Iris pigment epithelial cell (primary cell): ENCODE measurements around the gene CIAO2A.
"Not testable (repeated sequence)": the region's sequence is repeated elsewhere in the genome, so short reads cannot be mapped to it uniquely, and the experiment has no call there.

Source experiments
- DNase-seq: peaks from one replicate; pipeline ENCODE4 v3.0.0-alpha.2; 2011; ENCODE audit warnings: low read depth

The CIAO2A gene

DNA sequence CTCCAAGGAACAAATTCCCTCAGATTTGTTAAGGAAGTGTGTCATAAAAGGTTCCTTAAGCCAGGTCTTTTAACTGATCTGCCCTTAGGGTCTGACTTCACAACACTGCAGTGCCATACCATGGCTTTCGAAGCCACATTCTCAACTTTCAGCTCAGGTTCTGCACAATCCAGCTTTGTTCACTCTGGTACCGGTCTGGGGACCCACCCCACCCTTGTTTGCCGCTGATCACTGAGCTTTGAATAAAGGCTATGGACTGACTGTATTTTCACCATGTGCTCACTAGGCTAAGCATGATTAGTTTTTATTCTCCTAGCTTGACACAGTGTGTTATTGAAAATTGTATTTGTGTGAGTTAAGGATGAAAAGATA lies 18.0 kb upstream of the CIAO2A start:
- no peak for DNase-seq

GRCh38 chr15:64110950-64111678 lies 17.5 kb upstream of the CIAO2A start:
- DNase-seq, result no peak

- DNase-seq, result not testable (repeated sequence)
These were observed 16.6 kb upstream of the CIAO2A start for GRCh38 chr15:64110108-64110701.

DNA sequence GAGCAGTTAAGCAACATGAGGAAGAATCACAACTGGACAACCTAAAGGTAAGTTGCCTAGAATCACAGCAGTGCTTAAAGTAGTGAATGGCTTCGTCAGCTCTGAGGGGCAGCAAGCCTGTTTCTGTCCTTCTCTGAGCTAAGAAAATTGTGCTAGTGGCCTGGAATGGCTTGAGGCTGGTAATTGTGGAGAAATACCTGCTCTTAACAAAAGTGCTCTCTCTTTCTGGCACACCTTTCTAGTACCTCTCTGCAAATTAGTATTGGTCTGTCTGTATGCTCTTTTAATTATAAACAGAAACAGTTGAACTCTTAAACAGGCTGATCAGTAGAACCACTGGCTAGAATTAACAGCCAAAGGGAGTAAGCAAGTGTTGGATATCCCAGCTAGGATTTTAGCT lies 13.7 kb upstream of the CIAO2A start:
- no peak for DNase-seq

DNA sequence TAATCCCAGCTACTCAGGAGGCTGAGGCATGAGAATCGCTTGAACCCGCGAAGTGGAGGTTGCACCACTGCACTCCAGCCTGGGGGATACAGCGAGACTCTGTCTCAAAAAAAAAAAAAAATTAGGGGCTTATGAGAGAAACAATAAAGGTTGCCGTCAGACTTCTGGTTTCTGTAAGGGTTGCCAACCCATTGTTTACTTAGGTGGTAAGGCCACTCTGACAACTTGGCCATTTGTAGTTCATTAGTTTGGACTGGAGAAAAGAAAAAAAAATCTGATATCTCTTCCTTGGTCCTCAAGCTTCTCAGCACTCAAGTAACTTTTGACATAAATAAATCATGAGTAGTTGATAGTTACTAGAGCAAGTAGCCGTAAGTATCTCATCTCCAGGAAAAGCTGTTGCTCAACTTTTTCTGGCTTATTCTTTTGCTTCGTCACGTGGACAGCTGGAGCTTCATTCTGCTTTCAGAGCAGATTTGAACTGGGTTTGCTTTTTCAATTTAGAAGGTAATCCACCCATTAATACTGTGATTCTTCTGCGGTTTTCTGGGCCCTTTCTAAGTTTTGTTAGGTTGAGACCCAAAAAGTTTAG lies 11.6 kb upstream of the CIAO2A start:
- DNase-seq, result peak; percentile 91

GRCh38 chr15:64102497-64102896 lies 8.9 kb upstream of the CIAO2A start:
- no peak for DNase-seq

DNA sequence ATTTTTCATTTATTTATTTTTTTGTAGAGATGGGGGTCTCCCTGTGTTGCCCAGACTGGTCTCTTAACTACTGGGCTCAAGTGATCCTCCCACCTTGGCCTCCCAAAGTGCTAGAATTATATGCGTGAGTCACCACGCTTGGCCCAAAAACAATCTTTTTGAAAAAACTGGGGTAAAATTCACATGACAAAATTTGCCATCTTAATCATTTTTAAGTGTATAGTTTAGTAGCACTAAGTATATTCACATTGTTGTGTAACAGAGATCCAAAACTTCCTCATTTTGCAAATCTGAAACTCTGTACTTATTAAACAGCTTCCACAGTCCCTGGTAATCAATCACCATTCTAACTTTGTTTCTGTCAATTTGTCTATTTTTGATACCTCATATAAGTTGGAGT lies 7.3 kb upstream of the CIAO2A start:
- DNase-seq, result no peak

DNA sequence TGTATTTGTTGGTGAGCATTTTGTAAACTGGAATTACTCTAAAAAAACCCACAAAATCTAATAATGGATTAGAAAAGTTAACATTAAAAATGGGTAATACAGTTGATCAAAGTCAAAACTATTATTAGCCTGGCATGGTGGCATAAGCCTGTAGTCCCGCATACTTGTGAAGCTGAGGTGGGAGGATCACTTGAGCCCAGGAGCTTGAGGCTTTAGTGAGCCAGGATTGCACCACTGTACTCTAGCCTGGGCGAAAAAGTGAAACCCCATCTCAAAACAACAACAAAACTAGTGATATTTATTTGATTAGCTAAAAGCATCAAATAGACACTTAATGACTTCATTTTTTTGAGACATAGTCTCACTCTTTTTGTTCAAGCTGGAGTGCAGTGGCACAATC lies 5.7 kb upstream of the CIAO2A start:
- no peak for DNase-seq

- DNase-seq, result peak; percentile 65
These were observed 3.2 kb upstream of the CIAO2A start for GRCh38 chr15:64096668-64097384.

DNA sequence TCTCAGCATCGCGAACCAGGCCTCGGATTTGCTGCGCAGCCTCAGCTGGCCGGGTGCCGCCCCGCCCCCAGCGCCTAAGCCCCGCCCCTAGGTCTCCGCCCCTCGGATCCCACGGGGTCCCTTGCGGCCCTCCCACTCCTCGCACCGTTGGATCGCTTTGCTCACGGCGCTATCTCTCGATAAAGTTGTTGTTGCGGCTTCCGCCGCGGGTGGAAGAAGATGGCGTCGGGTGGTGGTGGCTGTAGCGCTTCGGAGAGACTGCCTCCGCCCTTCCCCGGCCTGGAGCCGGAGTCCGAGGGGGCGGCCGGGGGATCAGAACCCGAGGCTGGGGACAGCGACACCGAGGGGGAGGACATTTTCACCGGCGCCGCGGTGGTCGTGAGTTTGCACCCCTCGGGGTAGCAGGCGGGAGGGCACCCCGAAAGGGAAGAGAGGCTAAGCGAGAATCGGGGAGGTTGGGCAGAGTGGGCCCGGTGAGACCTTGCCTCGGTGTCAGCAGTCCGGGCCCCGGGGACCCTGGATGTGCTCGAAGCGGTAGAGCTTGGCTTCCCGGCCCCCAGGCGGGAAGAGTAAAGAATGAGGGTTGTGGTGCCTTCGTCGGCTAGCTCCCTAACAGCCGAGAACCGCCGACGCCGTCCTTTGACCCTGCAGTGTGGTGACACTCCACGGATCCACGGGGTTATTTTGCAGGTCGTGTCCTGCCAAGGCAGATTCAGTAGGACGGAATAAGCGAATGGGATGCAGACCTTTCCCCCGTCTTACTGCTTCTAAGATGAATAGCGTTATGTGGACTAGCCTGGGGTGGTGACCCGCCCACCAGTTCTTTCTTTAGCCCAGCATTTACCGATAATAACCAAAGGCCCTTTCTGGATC lies 2.4 kb upstream of the CIAO2A start, which contains the start of gene SNX1:
Gene SNX1, plus strand, starts transcription at position 188 of the 873 bp plus-strand sequence. Its CDS starts 32 bp downstream, at position 220.
- DNase-seq, result peak; percentile 96

GRCh38 chr15:64095431-64095794 lies 1.8 kb upstream of the CIAO2A start:
- no peak for DNase-seq

DNA sequence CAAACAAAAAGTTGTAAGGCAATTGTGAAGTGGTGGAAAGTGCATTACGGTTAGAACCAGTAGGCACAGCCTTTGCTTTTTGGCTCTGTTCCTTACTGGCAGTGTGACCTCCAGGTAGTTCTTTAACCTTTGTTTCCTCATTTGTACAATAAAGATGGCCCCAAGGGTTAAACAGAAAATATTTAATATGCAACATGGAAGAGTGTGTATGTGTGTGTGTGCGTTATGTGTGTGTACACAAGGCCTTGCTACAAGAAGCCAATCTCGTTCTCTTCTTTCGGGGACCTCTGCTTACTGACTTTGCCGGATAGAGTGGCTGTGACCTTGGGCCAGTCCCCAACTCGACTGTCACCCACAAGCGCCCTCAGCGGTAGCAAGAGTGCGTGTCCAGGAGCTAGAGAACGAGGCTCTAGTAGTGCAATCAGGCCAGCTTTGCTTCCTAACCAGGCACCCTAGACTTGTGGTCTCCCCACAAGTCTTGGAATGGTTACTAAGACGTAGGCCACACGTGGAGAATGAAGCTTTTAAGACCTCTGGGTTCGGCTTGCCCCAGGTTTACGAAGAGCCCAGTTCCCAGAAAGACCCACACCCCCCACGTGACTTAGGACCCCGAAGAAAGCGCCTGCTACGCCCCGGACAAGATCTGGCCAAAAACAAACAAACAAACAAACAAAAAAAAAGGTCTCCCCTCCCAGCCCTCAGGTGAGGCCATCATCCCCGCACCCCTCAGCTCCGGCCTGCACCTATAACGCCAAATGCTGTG lies 593 bp downstream of the CIAO2A start:
- peak; percentile 83 for DNase-seq

DNA sequence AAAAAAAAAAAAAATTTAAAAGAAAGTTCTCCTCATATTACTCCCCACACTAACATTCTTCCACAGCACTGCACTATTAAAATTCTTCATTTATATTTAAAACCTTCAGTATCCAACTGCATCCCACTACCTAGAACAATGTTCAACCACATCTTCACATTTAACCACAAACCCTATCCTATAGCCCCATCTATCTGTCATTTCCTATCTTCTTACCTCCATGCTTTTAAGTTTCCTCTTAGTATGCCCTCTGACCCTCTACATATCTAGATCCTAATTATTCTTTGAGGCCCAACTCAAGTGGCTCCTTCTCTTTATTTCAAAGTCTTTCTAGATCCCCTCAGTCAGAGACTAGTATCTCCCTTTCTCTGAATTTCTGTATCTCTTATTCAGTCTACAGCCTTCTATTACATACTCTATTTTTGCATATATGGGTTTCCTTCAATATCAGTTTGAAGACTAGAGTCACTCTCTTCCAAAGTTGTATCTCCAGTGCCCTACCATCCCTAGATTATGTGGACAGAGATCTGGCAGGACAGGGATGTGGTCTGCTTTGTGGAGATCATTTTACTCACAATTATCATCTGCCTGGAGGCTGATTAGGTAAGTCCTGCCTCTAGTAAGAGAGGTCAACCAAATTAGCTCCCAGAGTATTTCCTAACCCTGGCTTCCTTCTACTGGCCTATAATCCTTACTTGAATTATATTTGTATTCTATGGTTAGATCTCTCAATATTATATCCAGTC lies 1.4 kb downstream of the CIAO2A start:
- DNase-seq, result no peak

DNA sequence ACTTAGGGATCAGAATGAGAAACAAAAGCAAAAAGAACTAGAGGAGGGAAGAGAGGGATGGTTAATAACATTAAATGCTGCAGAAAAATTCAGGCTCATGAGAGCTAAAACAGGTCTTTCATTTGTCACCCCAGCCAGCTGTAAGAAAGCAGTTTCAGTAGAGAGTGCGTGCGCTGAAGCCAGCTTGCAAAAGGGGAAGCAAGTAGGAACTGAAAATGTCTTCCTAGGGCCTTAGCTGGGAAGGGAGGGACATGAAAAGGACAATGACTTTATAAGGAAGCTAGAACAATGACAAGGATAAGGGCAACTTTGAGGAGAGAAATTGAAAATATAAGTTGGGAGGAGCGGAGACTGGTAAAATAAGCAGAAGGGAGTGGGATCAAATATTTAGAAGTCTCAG lies 3.1 kb downstream of the CIAO2A start:
- DNase-seq, result no peak

DNA sequence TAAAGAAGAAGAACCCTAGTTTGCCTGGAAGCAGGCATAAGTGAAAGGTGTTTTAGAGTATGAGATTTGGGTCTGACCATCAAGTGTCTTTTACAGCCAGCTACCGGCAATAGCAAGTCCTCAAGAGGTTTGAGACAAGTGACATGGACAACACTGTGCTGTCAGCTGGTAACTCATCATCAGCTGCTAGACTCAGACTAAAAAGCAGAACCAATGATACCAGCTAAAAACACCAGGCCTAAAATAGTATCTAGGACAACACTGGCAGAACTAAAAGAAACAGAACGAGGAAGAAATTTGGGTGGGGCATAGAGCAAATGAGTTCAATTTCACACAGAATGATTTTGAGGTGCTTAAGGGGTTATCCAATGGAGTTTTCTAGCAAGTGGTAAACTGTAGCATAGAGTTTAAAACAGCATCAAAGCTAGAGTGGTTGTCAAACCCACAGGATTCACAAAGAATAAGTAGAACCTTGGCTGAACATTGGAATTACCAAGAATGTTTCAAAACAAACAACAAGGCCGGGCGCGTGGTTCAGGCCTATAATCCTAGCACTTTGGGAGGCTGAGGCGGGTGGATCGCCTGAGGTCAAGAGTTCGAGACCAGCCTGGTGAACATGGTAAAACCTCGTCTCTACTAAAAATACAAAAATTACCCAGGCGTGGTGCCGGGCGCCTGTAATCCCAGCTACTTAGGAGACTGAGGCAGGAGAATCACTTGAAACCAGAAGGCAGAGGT lies 3.9 kb downstream of the CIAO2A start:
- no peak for DNase-seq

- no peak for DNase-seq
These were observed 10.9 kb downstream of the CIAO2A start for GRCh38 chr15:64082757-64083156.

DNA sequence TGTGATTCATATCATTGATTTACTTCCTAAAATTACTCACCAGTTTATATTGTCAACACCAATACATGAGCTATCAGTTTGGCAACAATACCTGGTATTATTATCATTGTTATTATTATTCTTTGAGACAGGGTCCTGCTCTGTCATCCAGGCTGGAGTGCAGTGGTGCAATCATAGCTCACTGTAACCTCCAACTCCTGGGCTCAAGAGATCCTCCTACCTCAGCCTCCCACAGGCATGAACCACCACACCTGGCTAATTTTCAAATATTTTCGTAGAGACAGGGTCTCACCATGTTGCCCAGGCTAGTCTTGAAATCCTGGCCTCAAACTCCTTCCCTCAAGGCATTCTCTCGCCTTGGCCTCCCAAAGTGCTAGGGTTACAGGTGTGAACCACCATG lies 20.1 kb downstream of the CIAO2A start:
- not testable (repeated sequence) for DNase-seq

GRCh38 chr15:64072812-64073211 lies 20.8 kb downstream of the CIAO2A start:
- peak; percentile 42 for DNase-seq

DNA sequence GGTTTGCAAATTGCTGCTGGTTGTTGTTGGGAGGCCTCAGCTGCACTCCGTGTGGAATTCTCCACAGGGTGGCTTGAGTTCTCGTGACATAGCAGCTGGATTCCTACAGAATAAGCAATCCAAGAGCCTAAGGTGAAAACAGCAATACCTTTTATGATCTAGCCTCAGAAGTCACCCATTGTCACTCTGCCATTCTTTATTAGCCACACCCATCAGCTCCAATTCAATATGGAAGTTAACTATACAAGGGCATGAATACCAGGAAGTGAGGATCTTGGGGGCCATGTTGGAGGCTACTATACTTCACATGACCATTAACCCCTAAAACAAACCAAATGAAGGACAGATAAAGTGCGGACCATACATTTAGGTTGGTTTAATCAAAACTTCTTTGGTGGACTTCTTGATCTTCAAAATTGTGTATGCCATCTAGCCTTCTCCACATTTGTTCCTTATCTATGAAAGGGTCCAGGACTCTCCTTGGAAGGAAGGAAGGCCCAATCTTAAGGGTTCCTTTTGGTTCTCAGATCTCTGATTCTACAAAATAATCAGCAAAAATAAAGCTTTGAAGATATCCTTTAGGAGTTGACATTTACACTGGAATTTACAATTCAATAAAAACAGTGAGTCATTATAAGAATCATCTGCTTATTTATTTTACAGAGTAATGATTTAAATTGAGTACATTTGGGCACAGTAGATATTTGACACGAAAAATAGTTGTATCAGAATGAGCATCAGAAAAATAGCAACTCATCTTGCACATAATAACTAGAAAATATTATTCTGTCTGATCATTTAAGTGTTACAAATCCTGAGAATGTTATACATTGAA lies 21.5 kb downstream of the CIAO2A start:
- DNase-seq, result peak; percentile 10
